ENCODE results near the gene USP17L12. TPM values are rescaled to one million over a fixed set of nuclear protein-coding genes. Genes with fewer than 3 reads are reported as not detected.
"Not testable (repeated sequence)": the region's sequence is repeated elsewhere in the genome, so short reads cannot be mapped to it uniquely, and the experiment has no call there.

Gene USP17L12
- not detected for total RNA-seq
- polyA plus RNA-seq: not detected

GRCh38 chr4:9219852-9220251 is at the start of gene USP17L12:
USP17L12 (plus strand) TSS chr4:9220152; CDS start chr4:9220152, 0 bp downstream.
- not testable (repeated sequence) for H3K27ac ChIP-seq (ENCODE audit: low read depth in 1 of 2, low read length in 2 of 2); H3K27me3 ChIP-seq (ENCODE audit: control insufficient read depth in 4 of 4, insufficient read depth in 4 of 4, low read length in 3 of 4); H3K4me1 ChIP-seq (ENCODE audit: control insufficient read depth in 4 of 4, insufficient read depth in 4 of 4, low read length in 3 of 4); H3K36me3 ChIP-seq (ENCODE audit: control insufficient read depth in 4 of 4, insufficient read depth in 3 of 4, low read depth in 1 of 4, low read length in 3 of 4); H3K9me3 ChIP-seq (ENCODE audit: control insufficient read depth in 4 of 4, low read length in 3 of 4); DNase-seq (ENCODE audit: low spot score); H3K9ac ChIP-seq (ENCODE audit: low read depth in 1 of 2, low read length in 2 of 2); H3K4me3 ChIP-seq (ENCODE audit: low read depth in 1 of 3, low read length in 3 of 3)
- WGBS: no CpG with 5 or more reads among the region's 13 CpGs

- not testable (repeated sequence) for H3K27ac ChIP-seq (ENCODE audit: low read depth in 1 of 2, low read length in 2 of 2); H3K4me3 ChIP-seq (ENCODE audit: low read depth in 1 of 3, low read length in 3 of 3); DNase-seq (ENCODE audit: low spot score); H3K9me3 ChIP-seq (ENCODE audit: control insufficient read depth in 4 of 4, low read length in 3 of 4); H3K36me3 ChIP-seq (ENCODE audit: control insufficient read depth in 4 of 4, insufficient read depth in 3 of 4, low read depth in 1 of 4, low read length in 3 of 4); H3K27me3 ChIP-seq (ENCODE audit: control insufficient read depth in 4 of 4, insufficient read depth in 4 of 4, low read length in 3 of 4); H3K9ac ChIP-seq (ENCODE audit: low read depth in 1 of 2, low read length in 2 of 2); H3K4me1 ChIP-seq (ENCODE audit: control insufficient read depth in 4 of 4, insufficient read depth in 4 of 4, low read length in 3 of 4)
- WGBS: 83% methylated on average over 13 of the region's 13 CpGs
These were observed 9.6 kb upstream of the USP17L12 start, which contains the start of gene USP17L10 for GRCh38 chr4:9210357-9210756. USP17L10 (plus strand) TSS chr4:9210657; CDS start chr4:9210657, 0 bp downstream.

GRCh38 chr4:9214701-9215100 is 5.3 kb upstream of the USP17L12 start:
- not testable (repeated sequence) for H3K4me1 ChIP-seq (ENCODE audit: control insufficient read depth in 4 of 4, insufficient read depth in 4 of 4, low read length in 3 of 4); DNase-seq (ENCODE audit: low spot score); H3K9me3 ChIP-seq (ENCODE audit: control insufficient read depth in 4 of 4, low read length in 3 of 4); H3K27me3 ChIP-seq (ENCODE audit: control insufficient read depth in 4 of 4, insufficient read depth in 4 of 4, low read length in 3 of 4); H3K9ac ChIP-seq (ENCODE audit: low read depth in 1 of 2, low read length in 2 of 2); H3K36me3 ChIP-seq (ENCODE audit: control insufficient read depth in 4 of 4, insufficient read depth in 3 of 4, low read depth in 1 of 4, low read length in 3 of 4); H3K27ac ChIP-seq (ENCODE audit: low read depth in 1 of 2, low read length in 2 of 2); H3K4me3 ChIP-seq (ENCODE audit: low read depth in 1 of 3, low read length in 3 of 3)
- 76% methylated on average over 11 of the region's 14 CpGs for WGBS

GRCh38 chr4:9215105-9215504 is 4.8 kb upstream of the USP17L12 start, which contains the start of gene USP17L11:
USP17L11 (plus strand) TSS chr4:9215405; CDS start chr4:9215405, 0 bp downstream.
- not testable (repeated sequence) for H3K4me1 ChIP-seq (ENCODE audit: control insufficient read depth in 4 of 4, insufficient read depth in 4 of 4, low read length in 3 of 4); H3K36me3 ChIP-seq (ENCODE audit: control insufficient read depth in 4 of 4, insufficient read depth in 3 of 4, low read depth in 1 of 4, low read length in 3 of 4); H3K27me3 ChIP-seq (ENCODE audit: control insufficient read depth in 4 of 4, insufficient read depth in 4 of 4, low read length in 3 of 4); H3K4me3 ChIP-seq (ENCODE audit: low read depth in 1 of 3, low read length in 3 of 3); H3K9me3 ChIP-seq (ENCODE audit: control insufficient read depth in 4 of 4, low read length in 3 of 4); H3K9ac ChIP-seq (ENCODE audit: low read depth in 1 of 2, low read length in 2 of 2); DNase-seq (ENCODE audit: low spot score); H3K27ac ChIP-seq (ENCODE audit: low read depth in 1 of 2, low read length in 2 of 2)
- WGBS: 91% methylated on average over 10 of the region's 14 CpGs

- not testable (repeated sequence) for H3K4me1 ChIP-seq (ENCODE audit: control insufficient read depth in 4 of 4, insufficient read depth in 4 of 4, low read length in 3 of 4); H3K27ac ChIP-seq (ENCODE audit: low read depth in 1 of 2, low read length in 2 of 2); H3K27me3 ChIP-seq (ENCODE audit: control insufficient read depth in 4 of 4, insufficient read depth in 4 of 4, low read length in 3 of 4); H3K4me3 ChIP-seq (ENCODE audit: low read depth in 1 of 3, low read length in 3 of 3); H3K36me3 ChIP-seq (ENCODE audit: control insufficient read depth in 4 of 4, insufficient read depth in 3 of 4, low read depth in 1 of 4, low read length in 3 of 4); H3K9me3 ChIP-seq (ENCODE audit: control insufficient read depth in 4 of 4, low read length in 3 of 4); DNase-seq (ENCODE audit: low spot score); H3K9ac ChIP-seq (ENCODE audit: low read depth in 1 of 2, low read length in 2 of 2)
- WGBS: no CpG with 5 or more reads among the region's 14 CpGs
These were observed 4.6 kb downstream of the USP17L12 start, which contains the start of gene USP17L13 for GRCh38 chr4:9224596-9224995. USP17L13 (plus strand) TSS chr4:9224896; CDS start chr4:9224896, 0 bp downstream.

- not testable (repeated sequence) for H3K36me3 ChIP-seq (ENCODE audit: control insufficient read depth in 4 of 4, insufficient read depth in 3 of 4, low read depth in 1 of 4, low read length in 3 of 4); H3K9me3 ChIP-seq (ENCODE audit: control insufficient read depth in 4 of 4, low read length in 3 of 4); H3K9ac ChIP-seq (ENCODE audit: low read depth in 1 of 2, low read length in 2 of 2); H3K4me3 ChIP-seq (ENCODE audit: low read depth in 1 of 3, low read length in 3 of 3); H3K4me1 ChIP-seq (ENCODE audit: control insufficient read depth in 4 of 4, insufficient read depth in 4 of 4, low read length in 3 of 4); H3K27me3 ChIP-seq (ENCODE audit: control insufficient read depth in 4 of 4, insufficient read depth in 4 of 4, low read length in 3 of 4); H3K27ac ChIP-seq (ENCODE audit: low read depth in 1 of 2, low read length in 2 of 2); DNase-seq (ENCODE audit: low spot score)
- WGBS: 82% methylated on average over 5 of the region's 8 CpGs
These were observed 10.3 kb downstream of the USP17L12 start for GRCh38 chr4:9230249-9230648.

- not testable (repeated sequence) for H3K27ac ChIP-seq (ENCODE audit: low read depth in 1 of 2, low read length in 2 of 2); H3K9ac ChIP-seq (ENCODE audit: low read depth in 1 of 2, low read length in 2 of 2); H3K9me3 ChIP-seq (ENCODE audit: control insufficient read depth in 4 of 4, low read length in 3 of 4); H3K4me1 ChIP-seq (ENCODE audit: control insufficient read depth in 4 of 4, insufficient read depth in 4 of 4, low read length in 3 of 4); H3K27me3 ChIP-seq (ENCODE audit: control insufficient read depth in 4 of 4, insufficient read depth in 4 of 4, low read length in 3 of 4); H3K4me3 ChIP-seq (ENCODE audit: low read depth in 1 of 3, low read length in 3 of 3); H3K36me3 ChIP-seq (ENCODE audit: control insufficient read depth in 4 of 4, insufficient read depth in 3 of 4, low read depth in 1 of 4, low read length in 3 of 4); DNase-seq (ENCODE audit: low spot score)
- no CpG with 5 or more reads among the region's 15 CpGs for WGBS
These were observed 14.1 kb downstream of the USP17L12 start, which contains the start of gene USP17L15 for GRCh38 chr4:9234085-9234484. USP17L15 (plus strand) TSS chr4:9234385; CDS start chr4:9234385, 0 bp downstream.

- WGBS: 81% methylated on average over 11 of the region's 12 CpGs
- not testable (repeated sequence) for H3K9ac ChIP-seq (ENCODE audit: low read depth in 1 of 2, low read length in 2 of 2); H3K4me1 ChIP-seq (ENCODE audit: control insufficient read depth in 4 of 4, insufficient read depth in 4 of 4, low read length in 3 of 4); H3K9me3 ChIP-seq (ENCODE audit: control insufficient read depth in 4 of 4, low read length in 3 of 4); H3K27me3 ChIP-seq (ENCODE audit: control insufficient read depth in 4 of 4, insufficient read depth in 4 of 4, low read length in 3 of 4); H3K36me3 ChIP-seq (ENCODE audit: control insufficient read depth in 4 of 4, insufficient read depth in 3 of 4, low read depth in 1 of 4, low read length in 3 of 4); H3K4me3 ChIP-seq (ENCODE audit: low read depth in 1 of 3, low read length in 3 of 3); H3K27ac ChIP-seq (ENCODE audit: low read depth in 1 of 2, low read length in 2 of 2)
- peak; percentile 23 for DNase-seq (ENCODE audit: low spot score)
These were observed 18.5 kb downstream of the USP17L12 start for GRCh38 chr4:9238461-9238860.

GRCh38 chr4:9243579-9243978 is 23.6 kb downstream of the USP17L12 start, which contains the start of gene USP17L17:
USP17L17 (plus strand) TSS chr4:9243879; CDS start chr4:9243879, 0 bp downstream.
- not testable (repeated sequence) for H3K27ac ChIP-seq (ENCODE audit: low read depth in 1 of 2, low read length in 2 of 2); H3K9ac ChIP-seq (ENCODE audit: low read depth in 1 of 2, low read length in 2 of 2); H3K27me3 ChIP-seq (ENCODE audit: control insufficient read depth in 4 of 4, insufficient read depth in 4 of 4, low read length in 3 of 4); DNase-seq (ENCODE audit: low spot score); H3K4me1 ChIP-seq (ENCODE audit: control insufficient read depth in 4 of 4, insufficient read depth in 4 of 4, low read length in 3 of 4); H3K9me3 ChIP-seq (ENCODE audit: control insufficient read depth in 4 of 4, low read length in 3 of 4); H3K4me3 ChIP-seq (ENCODE audit: low read depth in 1 of 3, low read length in 3 of 3); H3K36me3 ChIP-seq (ENCODE audit: control insufficient read depth in 4 of 4, insufficient read depth in 3 of 4, low read depth in 1 of 4, low read length in 3 of 4)
- 90% methylated on average over 5 of the region's 14 CpGs for WGBS
